Heart left ventricle (tissue), 16 donors: ENCODE results near the gene PCBP3. TPM values are rescaled to one million over a fixed set of nuclear protein-coding genes. Genes with fewer than 3 reads are reported as not detected.

Source experiments
- ATAC-seq, 4 donors: fragments of 200-7000 bp; cut with Tn5 transposase; one replicate each; pipeline ENCODE4 v1.9.1; 2020 to 2022; ENCODE audit warnings: moderate library complexity in 4 of 4, mild to moderate bottlenecking in 3 of 4, moderate number of reproducible peaks in 1 of 4
- DNase-seq, 5 donors: peaks; one replicate each; pipeline ENCODE4 v3.0.0-alpha.2; 2020
- H3K27ac ChIP-seq, 12 donors: fragments of 200-600 bp; sonication (generic) in 4 of 12; one replicate each; pipeline versions ENCODE4 v1.5.0 to v1.8.0; 2016 to 2022; ENCODE audit warnings: mild to moderate bottlenecking in 2 of 12
- H3K27me3 ChIP-seq, 9 donors: fragments of 200-600 bp; sonication (generic) in 2 of 9; one replicate each; pipeline versions ENCODE4 v1.5.1 to v1.8.0; 2016 to 2022; ENCODE audit warnings: mild to moderate bottlenecking in 3 of 9
- H3K36me3 ChIP-seq, 9 donors: fragments of 200-600 bp; sonication (generic) in 2 of 9; one replicate each; pipeline versions ENCODE4 v1.5.0 to v1.8.0; 2018 to 2022; ENCODE audit warnings: mild to moderate bottlenecking in 2 of 9
- H3K4me1 ChIP-seq, 12 donors: fragments of 200-600 bp; sonication (generic) in 4 of 12; one replicate each; pipeline versions ENCODE4 v1.5.0 to v1.8.0; 2016 to 2022; ENCODE audit warnings: mild to moderate bottlenecking in 3 of 12
- H3K4me3 ChIP-seq, 12 donors: fragments of 200-600 bp; sonication (generic) in 4 of 12; one replicate each; pipeline versions ENCODE4 v1.5.0 to v1.8.0; 2017 to 2022; ENCODE audit warnings: mild to moderate bottlenecking in 9 of 12, moderate library complexity in 4 of 12
- H3K9me3 ChIP-seq, 12 donors: fragments of 200-600 bp; sonication (generic) in 4 of 12; one replicate each; pipeline versions ENCODE4 v1.5.0 to v1.8.0; 2016 to 2022; ENCODE audit warnings: mild to moderate bottlenecking in 1 of 12
- CTCF ChIP-seq, 12 donors: fragments of 200-600 bp; sonication (generic) in 4 of 12; IDR thresholded peaks; one replicate each; pipeline versions ENCODE4 v1.5.0 to v1.8.0; 2018 to 2022; ENCODE audit warnings: antibody characterized with exemption in 12 of 12, mild to moderate bottlenecking in 5 of 12
- POLR2A ChIP-seq, 2 donors: fragments of 450-650 bp; IDR thresholded peaks; one replicate each; pipeline ENCODE4 v1.6.1; 2017; ENCODE audit warnings: antibody characterized with exemption in 2 of 2, mild to moderate bottlenecking in 2 of 2, moderate library complexity in 2 of 2
- WGBS, 4 donors: extraction: QIAGEN DNeasy Blood & Tissue Kit in 2 of 4; methylation state at CpG; one replicate each; pipeline versions ENCODE4 v1.1.5 to v1.1.7; 2013 to 2018; 5-methylcytosine and 5-hydroxymethylcytosine counted together
- intact Hi-C, 10 donors: fragments of 100-400 bp; cut with DNase I; formaldehyde crosslinking; loops; one replicate each; pipeline versions ENCODE4 v1.11.1 to v1.14.2; 2022
- polyA plus RNA-seq, 2 donors: library from polyadenylated mRNA; stranded (reverse); fragments of 200-250 nt; gene quantifications; one replicate each; pipeline ENCODE4 v1.2.3, GENCODE V29; 2013
- total RNA-seq, 9 donors: library from RNA; depleted of rRNA in 2 of 9; stranded (reverse); fragments of >200 nt in 2 of 9; fragmentation: NEBNext Ultra II Directional in 3 of 9; extraction: Animal tissue kit (Norgen Biotek cat#: 25700) in 3 of 9; gene quantifications; one replicate each; pipeline versions ENCODE4 v1.1.0 to v1.2.4, GENCODE V29; 2016 to 2023
- donor health status: ischemic (EF 13 %, LVEDD 7.1; RV severe dilation, severe dysfunction).
- donor health status: healthy with polysubstance abuse.
- donor health status: DM: no; HTN: yes; CAD: no.
- donor health status: DM: no; HTN: no; CAD: no.
- donor health status: ischemic (EF 25% LVEDD 6.9; RV normal size, moderate dysfunction).
- donor health status: ischemic (EF 25% LVEDD 5.7; RV mildly dilated, moderate dysfunction).
- donor health status: healthy.
- donor health status: DM: yes; HTN: yes; CAD: no.
- donor health status: ischemic (EF 35%, LVEDD 5.7; RV mildly dilated, moderate dysfunction).
- donor health status: nonischemic (EF 11% LVEDD 7.7; RV severe dilation, severe dysfunction).
- donor health status: DM: yes; HTN: yes; CAD: no.
- donor health status: PGD.
- donor health status: ischemic (EF 29% LVEDD 5.4; RV normal size, mild dysfunction).
- donor health status: nonischemic (EF 23%, LVEDD 6.1; RV moderate dilation, normal function).

PCBP3 gene
- total and polyA plus RNA-seq, 11 donors, result 0.72 to 11.4 (median 2.5) TPM; not detected in 1

GRCh38 chr21:45825219-45825618, 181.7 kb downstream of the PCBP3 start:
- no peak for ATAC-seq
- 64 to 69% (median 68%) methylated on average over 13 of the region's 13 CpGs for WGBS, 4 donors
- intact Hi-C loops, result loop anchor here in 1 of 10 donors (10.0 kb wide), 2 partner anchors 350 to 540 kb away; partner anchors contain the start of gene POFUT2
- Histone ChIP-seq H3K4me3 (no peak overlapping the region), H3K36me3 (no peaks in the 10 kb centered on the region), H3K4me1 (peaks cover 0 to 5% (median 0%) of the 10 kb centered on the region in 12 donors), H3K27ac (no peak overlapping the region), H3K27me3 (no peaks in the 10 kb centered on the region), H3K9me3 (no peaks in the 10 kb centered on the region)
- TF ChIP-seq POLR2A (IDR thresholded peaks at IDR 0.05) (no peak), CTCF (IDR thresholded peaks at IDR 0.05) (no peak)
- no peak for DNase-seq

- DNase-seq, result no peak
- intact Hi-C loops, result loop anchor here in 1 of 10 donors (10.0 kb wide), 2 partner anchors 352 to 542 kb away; partner anchors contain the start of gene POFUT2
- Histone ChIP-seq H3K27me3 (no peaks in the 10 kb centered on the region), H3K4me1 (no peaks in the 10 kb centered on the region), H3K27ac (no peak overlapping the region), H3K36me3 (no peaks in the 10 kb centered on the region), H3K9me3 (no peaks in the 10 kb centered on the region), H3K4me3 (no peak overlapping the region)
- WGBS, 4 donors, result 84 to 86% (median 85%) methylated on average over 12 to 16 of the region's 16 CpGs
- TF ChIP-seq CTCF (IDR thresholded peaks at IDR 0.05) (no peak), POLR2A (IDR thresholded peaks at IDR 0.05) (no peak)
- no peak for ATAC-seq
Observed at GRCh38 chr21:45826676-45827301, 183.3 kb downstream of the PCBP3 start.

- 70 to 81% (median 74%) methylated on average over 9 of the region's 9 CpGs for WGBS, 4 donors
Observed at GRCh38 chr21:45827302-45827692, 183.8 kb downstream of the PCBP3 start.

More at GRCh38 chr21:45827302-45827692, 183.8 kb downstream of the PCBP3 start:
- ATAC-seq (no peak), DNase-seq (no peak)
- intact Hi-C loops, result loop anchor here in 1 of 10 donors (10.0 kb wide), 2 partner anchors 352 to 542 kb away; partner anchors contain the start of gene POFUT2
- Histone ChIP-seq H3K36me3 (no peaks in the 10 kb centered on the region), H3K9me3 (no peaks in the 10 kb centered on the region), H3K27me3 (no peaks in the 10 kb centered on the region), H3K27ac (no peak overlapping the region), H3K4me3 (no peak overlapping the region), H3K4me1 (peaks cover 0 to 3% (median 0%) of the 10 kb centered on the region in 12 donors)
- no peak for TF ChIP-seq POLR2A (IDR thresholded peaks at IDR 0.05)
- TF ChIP-seq CTCF (IDR thresholded peaks at IDR 0.05), result no peak
